Measurements from ENCODE around the gene SLC25A20.
"Not testable (repeated sequence)": the region's sequence is repeated elsewhere in the genome, so short reads cannot be mapped to it uniquely, and the experiment has no call there.

Gene SLC25A20

GRCh38 chr3:48926425-48927392 is 28.0 kb upstream of the SLC25A20 start:
- peak overlapping the region; percentile 61 for H3K27ac ChIP-seq
- DNase-seq (ENCODE audit: low spot score) = no peak
- no peak for TF ChIP-seq CTCF (conservative IDR thresholded peaks at IDR 0.05; ENCODE audit: low read depth)
- ChIA-PET CTCF (no interaction called here), POLR2A (ENCODE audit: low non-redundant PET) (no interaction called here)

- no peak for TF ChIP-seq CTCF (conservative IDR thresholded peaks at IDR 0.05; ENCODE audit: low read depth)
- peak; percentile 20 for DNase-seq (ENCODE audit: low spot score)
- ChIA-PET POLR2A (ENCODE audit: low non-redundant PET) (interaction anchor here (0.6 to 0.7 kb wide), 2 partner anchors 202 to 239 kb away, joined by 3 to 7 read pairs; no protein-coding TSS in a partner anchor), CTCF (no interaction called here)
- H3K27ac ChIP-seq = peak overlapping the region; percentile 97
Observed at GRCh38 chr3:48919215-48920138, 20.8 kb upstream of the SLC25A20 start.

GRCh38 chr3:48918388-48919214 is 19.9 kb upstream of the SLC25A20 start, which contains the start of gene ARIH2:
Gene ARIH2 (plus strand): TSS chr3:48918842. CDS start chr3:48927559, 8,717 bp downstream.
- H3K27ac ChIP-seq = peak within 1 kb of the TSS; percentile 97
- 0 out of 2 replicates have a peak, but pooled peaks have one; percentile 11 for TF ChIP-seq CTCF (conservative IDR thresholded peaks at IDR 0.05; ENCODE audit: low read depth)
- POLR2A ChIA-PET (ENCODE audit: low non-redundant PET) = no interaction called here
- CTCF ChIA-PET = no interaction called here
- DNase-seq (ENCODE audit: low spot score) = peak; percentile 87

GRCh38 chr3:48915296-48915695 is 16.6 kb upstream of the SLC25A20 start:
- ChIA-PET POLR2A (ENCODE audit: low non-redundant PET) (no interaction called here), CTCF (no interaction called here)
- H3K27ac ChIP-seq = no peak overlapping the region; the same call in 1 of the 2 replicates
- DNase-seq (ENCODE audit: low spot score) = no peak
- no peak for TF ChIP-seq CTCF (conservative IDR thresholded peaks at IDR 0.05; ENCODE audit: low read depth)

- POLR2A ChIA-PET (ENCODE audit: low non-redundant PET); H3K27ac ChIP-seq; CTCF ChIA-PET; DNase-seq (ENCODE audit: low spot score): not testable (repeated sequence)
Observed at GRCh38 chr3:48907026-48907425, 8.3 kb upstream of the SLC25A20 start.

- POLR2A ChIA-PET (ENCODE audit: low non-redundant PET) = no interaction called here
- TF ChIP-seq CTCF (conservative IDR thresholded peaks at IDR 0.05; ENCODE audit: low read depth) = no peak
- DNase-seq (ENCODE audit: low spot score) = no peak
- H3K27ac ChIP-seq = peak overlapping the region; percentile 79
- CTCF ChIA-PET = interaction anchor here (0.6 kb wide), 1 partner anchor 360 kb away, joined by 3 read pairs; no protein-coding TSS in a partner anchor
Observed at GRCh38 chr3:48899273-48899672, 591 bp upstream of the SLC25A20 start.

Data from RWPE1 (cell line).